CMK (cell line): Measurements from ENCODE around the gene EVA1A.

Source experiments
- DNase-seq: peaks from one replicate; pipeline ENCODE4 v3.0.0-alpha.2; 2010; ENCODE audit warnings: low read depth

The EVA1A gene

DNA sequence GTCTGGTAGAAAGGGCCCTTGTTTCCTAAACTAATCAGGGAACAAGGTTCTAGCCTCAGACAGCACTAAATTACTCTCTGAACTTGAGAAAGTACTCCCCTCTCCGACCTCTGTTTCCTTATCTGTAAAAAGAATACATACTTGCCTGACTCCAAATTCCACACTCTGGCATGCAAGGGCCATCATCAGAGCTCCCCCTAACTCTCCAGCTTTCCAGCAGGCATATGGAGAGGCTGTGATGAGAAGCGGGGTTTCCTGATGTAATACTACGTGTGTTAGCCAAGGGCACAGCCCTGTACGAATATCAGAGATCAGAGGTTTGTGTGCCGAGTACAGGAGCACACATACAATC lies 1.8 kb upstream of the EVA1A start:
- DNase-seq = no peak

DNA sequence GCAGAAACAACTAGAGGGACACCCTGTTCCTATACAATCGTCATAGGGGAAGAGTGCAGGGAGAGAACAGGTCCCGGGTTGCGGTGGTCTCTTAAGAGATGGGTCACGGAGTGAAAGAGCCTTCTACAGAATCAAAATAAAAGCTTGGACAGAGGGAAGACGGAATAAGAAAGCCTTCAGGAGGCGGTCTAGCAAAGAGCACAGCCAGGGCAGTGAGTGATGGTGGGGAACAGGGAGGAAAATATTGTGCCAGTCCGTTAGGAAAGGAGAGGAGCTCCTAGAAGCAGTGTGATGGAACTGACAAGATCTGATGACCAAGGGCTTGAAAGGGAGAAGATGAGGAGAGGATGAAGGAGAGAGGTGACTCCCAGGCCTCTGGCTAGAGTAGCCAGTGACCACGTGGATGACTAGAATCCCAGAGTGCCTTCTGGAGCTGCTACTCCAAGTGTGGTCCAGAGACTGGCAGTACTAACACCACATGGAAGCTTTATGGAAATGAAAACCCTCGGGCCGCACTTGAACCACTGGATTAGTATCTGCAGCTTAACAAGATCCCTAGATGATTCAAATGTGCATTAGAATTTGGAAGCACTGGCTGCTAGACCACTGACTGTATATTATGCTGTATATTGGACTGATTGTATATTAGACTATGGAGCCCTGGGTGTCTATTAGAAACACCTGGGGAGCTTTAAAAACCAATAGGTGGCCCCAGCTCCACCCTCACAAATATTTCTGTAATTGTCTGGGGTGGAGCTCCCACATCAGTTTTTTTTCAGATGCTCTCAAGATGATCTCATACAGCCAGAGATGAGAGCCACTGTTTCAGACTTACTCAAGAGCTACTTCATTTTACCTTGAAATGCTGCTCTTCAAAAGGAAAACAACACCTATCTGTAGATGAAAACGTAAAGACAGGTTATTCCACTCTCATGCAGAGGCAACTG lies 1.1 kb upstream of the EVA1A start:
- no peak for DNase-seq

DNA sequence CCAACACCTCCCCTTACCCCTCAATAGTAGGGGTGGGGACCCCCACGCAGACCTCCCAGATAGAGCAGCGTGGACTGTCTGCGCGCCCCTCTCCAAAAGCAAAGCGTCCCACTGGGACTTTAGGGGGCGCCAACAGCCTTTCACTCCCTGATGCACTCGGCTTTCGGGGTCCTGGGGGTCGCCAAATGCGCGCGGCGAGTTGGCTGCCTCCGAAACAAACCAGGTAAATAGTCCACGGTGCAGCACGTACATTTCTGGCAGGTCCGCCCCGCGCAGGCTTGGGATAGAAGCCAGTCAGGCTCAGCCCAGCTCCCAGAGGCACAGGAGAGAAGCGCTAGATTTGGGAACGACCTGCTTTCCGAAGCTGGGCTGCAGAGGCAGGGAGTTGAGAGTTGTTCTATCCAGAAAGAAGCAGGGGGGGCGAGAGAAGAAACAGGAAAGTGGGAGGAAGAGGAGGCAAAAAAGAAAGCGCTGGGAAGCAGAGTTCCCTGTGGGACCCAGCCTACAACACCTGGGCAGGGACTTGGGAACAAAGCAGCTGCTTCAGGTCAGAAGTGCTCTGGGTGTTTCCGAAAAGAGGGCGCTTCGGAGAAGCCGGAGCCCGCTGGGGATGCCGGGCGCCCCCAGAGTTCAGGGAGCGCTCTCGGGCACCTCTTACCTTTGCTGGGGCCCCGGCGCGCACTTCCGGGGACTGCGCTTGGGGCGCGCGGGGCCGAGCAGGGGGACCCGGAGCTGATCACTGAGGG lies 544 bp downstream of the EVA1A start:
- DNase-seq = no peak

DNA sequence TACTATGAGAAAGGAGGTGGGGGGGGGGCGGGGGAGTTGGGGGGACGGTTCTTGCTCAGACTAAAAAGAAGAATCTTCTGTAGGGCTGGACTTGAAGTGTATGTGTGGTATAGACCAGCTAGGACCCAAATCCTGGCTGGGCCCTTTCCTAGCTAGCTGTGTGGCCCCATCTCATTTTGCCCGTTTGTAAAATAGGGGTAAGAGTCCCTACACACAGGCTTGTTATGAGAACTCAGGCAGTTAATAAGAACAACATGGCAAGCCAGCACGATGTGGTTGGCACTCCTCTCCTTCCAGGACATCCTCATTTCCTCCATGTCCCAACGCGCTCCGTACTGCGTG lies 1.1 kb downstream of the EVA1A start:
- DNase-seq = no peak

- no peak for DNase-seq
These were observed 1.7 kb downstream of the EVA1A start for GRCh38 chr2:75558786-75559679.

DNA sequence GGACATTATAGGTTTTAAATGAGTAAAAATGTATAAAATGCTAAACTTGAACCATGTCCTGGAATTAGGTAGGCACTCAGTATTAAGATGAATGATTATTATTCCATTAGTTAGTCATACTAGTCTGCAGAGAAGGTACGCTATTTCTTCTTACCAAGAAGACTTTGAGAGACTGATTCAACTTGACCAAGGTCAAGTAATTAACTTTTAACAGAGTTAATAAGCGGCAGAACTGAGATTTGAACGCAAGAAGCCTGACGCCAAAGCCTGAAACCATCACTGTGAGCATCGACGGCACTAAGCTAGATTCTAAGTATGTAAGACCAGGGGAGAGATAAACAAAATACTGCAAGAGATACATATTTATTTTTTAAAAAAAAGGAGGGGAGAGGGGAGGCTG lies 2.6 kb downstream of the EVA1A start:
- no peak for DNase-seq

GRCh38 chr2:75557474-75558133 lies 3.1 kb downstream of the EVA1A start:
- DNase-seq = no peak

- no peak for DNase-seq
These were observed 3.9 kb downstream of the EVA1A start for GRCh38 chr2:75556679-75557366.

DNA sequence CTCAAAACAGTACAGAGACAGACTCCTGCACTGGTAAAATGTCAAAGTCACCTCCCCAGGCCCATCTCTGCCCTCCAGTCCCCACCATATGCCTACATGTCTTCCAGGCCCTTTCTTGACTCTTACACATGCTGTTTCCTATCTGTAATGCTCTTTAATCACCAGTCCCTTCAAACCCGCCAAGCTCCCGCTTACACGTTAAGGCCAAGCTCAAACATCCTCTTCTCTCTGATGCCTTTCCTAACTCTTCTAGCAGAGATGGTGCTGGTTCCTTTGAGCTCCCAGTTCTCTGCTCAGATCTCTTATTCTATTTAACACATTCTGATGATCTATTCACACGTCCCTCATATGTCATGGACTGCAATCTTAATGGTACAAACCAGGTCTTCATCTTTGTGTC lies 5.0 kb downstream of the EVA1A start:
- no peak for DNase-seq

- no peak for DNase-seq
These were observed 6.7 kb downstream of the EVA1A start for GRCh38 chr2:75553935-75554531.

GRCh38 chr2:75552222-75552621 lies 8.5 kb downstream of the EVA1A start:
- DNase-seq = no peak

DNA sequence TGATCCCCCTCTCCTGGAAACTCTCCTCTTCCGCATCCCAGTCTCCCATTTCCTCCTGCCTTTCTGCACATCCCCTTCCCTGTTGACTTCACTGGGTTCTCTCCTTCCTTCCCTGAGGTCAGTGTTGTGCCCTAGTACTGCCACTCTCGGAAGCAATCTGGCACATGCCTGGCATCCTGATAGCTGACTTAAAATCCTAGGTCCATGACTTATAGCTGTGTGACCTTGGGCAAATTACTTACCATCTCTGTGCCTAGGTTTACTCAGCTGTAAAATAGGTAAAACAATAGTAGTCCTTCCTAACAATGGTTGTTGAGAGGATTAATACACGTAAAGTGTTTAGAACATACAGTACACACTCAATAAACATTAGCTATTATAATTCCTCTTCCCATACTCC lies 9.3 kb downstream of the EVA1A start:
- no peak for DNase-seq

- DNase-seq = no peak
These were observed 11.1 kb downstream of the EVA1A start for GRCh38 chr2:75549401-75550253.

DNA sequence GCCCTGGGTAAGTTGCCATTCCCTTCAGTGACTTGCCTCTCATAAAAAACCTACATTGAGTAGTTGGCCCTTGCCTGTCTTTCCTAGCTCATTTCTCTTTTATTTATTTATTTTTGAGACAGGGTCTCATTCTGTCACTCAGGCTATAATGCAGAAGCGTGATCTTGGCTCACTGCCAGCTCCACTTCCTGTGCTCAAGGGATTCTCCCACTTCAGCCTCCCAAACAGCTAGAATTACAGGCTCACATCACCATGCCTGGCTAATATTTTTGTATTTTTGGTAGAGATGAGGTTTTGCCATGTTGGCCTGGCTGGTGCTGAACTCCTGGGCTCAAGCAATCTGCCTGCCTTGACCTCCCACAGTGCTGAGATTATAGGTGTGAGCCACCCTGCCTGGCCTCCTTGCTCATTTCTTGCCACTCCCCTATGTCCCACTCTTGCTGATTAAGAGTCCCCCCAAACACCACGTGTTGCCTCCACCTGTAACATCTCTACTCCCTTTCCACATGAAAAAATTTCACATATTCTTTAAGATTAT lies 12.6 kb downstream of the EVA1A start:
- no peak for DNase-seq

- DNase-seq = no peak
These were observed 13.2 kb downstream of the EVA1A start for GRCh38 chr2:75547345-75548035.

DNA sequence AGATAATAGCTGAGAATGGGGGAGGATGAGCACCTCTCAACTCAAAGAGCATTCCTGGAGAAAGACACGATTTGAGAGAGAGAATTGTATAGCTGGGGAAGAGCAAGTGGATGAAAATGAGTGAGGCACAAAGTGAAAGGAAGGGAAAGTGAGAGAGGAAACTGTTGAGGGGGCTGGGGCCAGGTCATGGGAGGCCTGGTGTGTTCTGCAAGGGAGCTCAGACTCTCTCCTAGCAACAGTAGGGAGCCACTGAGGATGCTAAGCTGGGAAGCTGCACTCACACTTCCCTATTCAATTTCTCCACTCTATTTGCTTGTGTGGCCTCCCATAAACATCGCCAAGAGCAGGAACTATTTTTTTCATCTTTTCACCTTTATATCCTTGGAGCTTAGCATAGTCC lies 14.8 kb downstream of the EVA1A start:
- no peak for DNase-seq

- no peak for DNase-seq
These were observed 15.4 kb downstream of the EVA1A start for GRCh38 chr2:75545387-75545786.

GRCh38 chr2:75543446-75543845 lies 17.3 kb downstream of the EVA1A start:
- DNase-seq = no peak

DNA sequence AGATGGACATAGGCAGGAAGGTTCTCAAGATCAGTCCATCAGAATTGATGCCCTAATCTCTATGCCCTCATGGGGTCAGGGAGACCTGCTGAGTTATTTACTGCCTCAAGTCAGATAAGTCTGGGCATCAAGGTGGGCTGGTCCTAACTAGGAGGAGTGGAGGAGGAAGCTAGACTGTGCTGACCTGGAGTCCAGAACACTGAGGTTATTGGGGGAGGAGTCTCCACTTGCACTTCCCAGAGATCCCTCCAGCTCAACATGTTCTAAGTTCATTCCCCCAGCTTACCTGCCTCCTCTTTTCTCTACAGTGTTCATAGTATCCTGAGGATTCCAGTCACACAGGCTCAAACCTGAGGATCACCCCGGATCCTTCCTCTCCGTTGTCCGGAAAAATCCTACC lies 19.3 kb downstream of the EVA1A start:
- no peak for DNase-seq
